GM19035 (cell line): Measurements from ENCODE around the gene PUS1.
"Not testable (repeated sequence)": the region's sequence is repeated elsewhere in the genome, so short reads cannot be mapped to it uniquely, and the experiment has no call there.

Experiments used
- ATAC-seq: cut with Tn5 transposase; IDR thresholded peaks from one replicate; pipeline ENCODE4 v1.9.1; 2021; ENCODE audit not compliant: unreplicated experiment

Gene PUS1

DNA sequence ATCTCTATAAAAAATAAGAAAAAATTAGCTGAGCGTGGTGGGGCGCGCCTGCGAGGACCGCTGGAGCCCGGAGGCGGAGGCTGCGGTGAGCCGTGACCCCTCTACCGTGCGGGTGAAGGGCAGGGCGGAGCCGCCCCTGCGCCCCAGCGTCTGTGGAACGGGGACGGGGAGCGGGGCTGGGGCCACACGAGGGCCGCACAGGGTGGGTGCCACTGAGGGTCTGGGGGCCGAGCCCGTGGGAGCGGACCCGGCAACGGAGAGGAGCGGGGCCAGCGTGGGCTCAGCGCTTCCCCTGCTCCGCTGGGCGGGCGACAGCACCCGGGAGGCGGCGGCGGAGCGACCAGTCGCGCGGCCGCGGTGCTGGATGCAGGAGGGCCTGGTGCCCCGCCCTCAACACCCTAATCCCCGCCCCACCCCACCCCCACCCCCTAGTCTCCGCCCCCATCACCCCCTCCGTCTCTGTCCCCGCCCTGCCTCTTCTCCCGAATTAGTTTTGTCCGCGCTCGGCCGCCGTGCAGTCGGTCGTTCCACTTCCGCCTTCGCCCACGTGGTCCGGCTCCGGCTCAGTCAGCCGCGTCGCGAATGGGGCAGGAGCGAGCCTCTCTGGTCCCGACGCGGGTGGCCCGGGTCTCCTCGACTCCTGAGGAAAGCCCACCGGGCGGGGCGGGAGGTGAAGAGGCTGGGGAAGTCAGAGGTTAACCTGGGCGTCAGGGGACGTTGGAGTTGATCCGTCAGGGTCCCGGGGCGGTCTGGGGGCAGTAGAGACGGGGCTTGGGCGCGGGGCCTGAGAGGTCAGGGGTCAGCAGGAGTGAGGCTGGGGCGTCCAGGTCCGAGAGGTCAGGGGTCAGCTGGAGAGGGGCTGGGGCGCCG lies at the start of gene PUS1:
TSS of gene PUS1 (plus strand) at position 566 of the 870 bp plus-strand sequence. CDS start 447 bp downstream, outside the sequence.
- peak; percentile 65 for ATAC-seq

DNA sequence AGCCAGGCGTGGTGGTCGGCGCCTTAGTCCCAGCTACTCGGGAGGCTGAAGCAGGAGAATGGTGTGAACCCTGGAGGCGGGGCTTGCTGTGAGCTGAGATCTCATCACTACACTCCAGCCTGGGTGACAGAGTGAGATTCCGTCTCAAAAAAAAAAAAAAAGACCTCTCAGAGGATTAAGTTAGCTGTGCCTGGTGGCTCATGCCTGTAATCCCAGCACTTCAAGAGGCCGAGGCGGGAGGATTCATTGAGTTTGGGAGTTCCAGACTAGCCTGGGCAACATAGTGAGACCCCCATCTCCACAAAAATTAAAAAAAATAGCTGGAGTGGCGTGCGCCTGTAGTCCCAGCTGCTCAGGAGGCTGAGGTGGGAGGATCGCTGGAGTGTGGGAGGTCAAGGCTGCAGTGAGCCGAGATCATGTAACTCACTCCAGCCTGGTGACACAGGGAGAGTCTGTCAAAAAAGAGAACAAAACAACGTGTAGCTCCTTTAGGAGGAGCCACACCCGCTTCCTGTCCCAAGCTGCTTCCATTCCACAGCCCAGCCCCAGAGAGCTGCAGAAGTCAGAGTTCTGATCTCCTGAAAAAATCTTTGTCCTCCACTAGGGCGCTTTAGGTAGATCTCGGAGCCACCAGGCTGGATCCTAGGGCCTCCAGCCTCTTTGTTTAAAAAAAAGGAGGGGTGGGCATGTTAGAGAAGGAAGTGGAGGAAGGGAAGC lies 46.1 kb upstream of the PUS1 start:
- no peak for ATAC-seq

DNA sequence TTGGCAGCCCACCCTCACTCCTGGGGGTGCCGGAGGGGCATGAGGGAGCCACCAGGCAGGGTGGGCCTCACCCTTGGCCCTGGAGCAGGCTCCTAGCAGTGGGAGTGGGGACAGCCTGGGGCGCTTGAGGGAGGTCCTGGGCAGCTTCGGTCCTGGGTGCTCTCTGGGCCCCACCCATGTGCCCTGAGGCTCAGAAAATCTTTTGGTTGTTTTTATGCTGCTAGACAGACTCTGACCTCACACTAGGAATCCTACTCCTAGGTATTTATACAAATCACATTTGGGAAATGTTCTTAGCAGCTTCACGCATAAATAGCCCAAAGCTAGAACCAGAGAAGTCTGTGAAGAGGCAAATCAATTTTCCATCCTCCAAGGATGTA lies 45.6 kb upstream of the PUS1 start:
- ATAC-seq, result no peak

DNA sequence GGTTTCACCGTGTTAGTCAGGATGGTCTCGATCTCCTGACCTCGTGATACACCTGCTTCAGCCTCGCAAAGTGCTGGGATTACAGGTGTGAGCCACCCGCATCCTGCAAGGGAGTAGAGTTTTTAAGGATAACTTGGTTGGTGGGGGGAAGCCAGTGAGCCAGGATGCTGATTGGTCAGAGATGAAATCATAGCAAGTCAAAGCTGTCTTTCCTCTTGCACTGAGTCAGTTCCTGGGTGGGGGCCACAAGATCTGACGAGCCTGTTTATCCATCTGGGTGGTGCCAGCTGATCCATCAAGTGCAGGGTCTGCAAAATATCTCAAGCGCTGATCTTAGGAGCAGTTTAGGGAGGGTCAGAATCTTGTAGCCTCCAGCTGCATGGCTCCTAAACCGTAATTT lies 44.0 kb upstream of the PUS1 start:
- ATAC-seq, result not testable (repeated sequence)

DNA sequence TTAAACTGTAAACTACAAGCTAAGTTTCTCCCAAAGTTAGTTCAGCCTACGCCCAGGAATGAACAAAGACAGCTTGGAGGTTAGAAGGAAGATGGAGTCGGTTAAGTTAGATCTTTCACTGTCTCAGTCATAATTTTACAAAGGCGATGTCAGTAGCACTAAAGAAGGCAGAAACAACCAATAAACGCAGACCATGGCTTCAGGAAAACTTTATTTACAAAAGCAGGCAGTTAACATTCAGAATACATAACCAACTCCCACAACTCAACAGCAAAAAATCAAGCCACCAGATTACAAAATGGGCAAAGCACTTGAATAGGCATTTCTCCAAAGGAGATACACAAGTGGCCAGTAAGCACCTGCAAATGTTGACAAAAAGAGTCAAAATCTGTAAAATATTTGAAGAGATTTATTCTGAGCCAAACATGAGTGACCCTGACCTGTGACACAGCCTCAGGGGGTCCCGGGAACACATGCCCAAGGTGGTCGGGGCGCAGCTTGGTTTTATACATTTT lies 43.5 kb upstream of the PUS1 start:
- ATAC-seq, result no peak

DNA sequence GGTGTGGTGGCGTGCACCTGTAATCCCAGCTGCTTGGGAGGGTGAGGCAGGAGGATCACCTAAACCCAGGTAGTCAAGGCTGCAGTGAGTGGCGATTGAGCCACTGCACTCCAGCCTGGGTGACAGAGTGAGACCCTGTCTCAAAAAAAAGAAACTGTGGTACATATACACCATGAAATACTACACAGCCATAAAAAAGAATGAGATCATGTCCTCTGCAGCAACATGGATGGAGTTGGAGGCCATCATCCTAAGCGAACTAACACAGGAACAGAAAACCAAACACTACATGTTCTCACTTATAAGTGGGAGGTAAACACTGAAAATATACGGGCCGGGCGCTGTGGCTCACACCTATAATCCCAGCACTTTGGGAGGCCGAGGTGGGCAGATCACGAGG lies 37.4 kb upstream of the PUS1 start:
- not testable (repeated sequence) for ATAC-seq

DNA sequence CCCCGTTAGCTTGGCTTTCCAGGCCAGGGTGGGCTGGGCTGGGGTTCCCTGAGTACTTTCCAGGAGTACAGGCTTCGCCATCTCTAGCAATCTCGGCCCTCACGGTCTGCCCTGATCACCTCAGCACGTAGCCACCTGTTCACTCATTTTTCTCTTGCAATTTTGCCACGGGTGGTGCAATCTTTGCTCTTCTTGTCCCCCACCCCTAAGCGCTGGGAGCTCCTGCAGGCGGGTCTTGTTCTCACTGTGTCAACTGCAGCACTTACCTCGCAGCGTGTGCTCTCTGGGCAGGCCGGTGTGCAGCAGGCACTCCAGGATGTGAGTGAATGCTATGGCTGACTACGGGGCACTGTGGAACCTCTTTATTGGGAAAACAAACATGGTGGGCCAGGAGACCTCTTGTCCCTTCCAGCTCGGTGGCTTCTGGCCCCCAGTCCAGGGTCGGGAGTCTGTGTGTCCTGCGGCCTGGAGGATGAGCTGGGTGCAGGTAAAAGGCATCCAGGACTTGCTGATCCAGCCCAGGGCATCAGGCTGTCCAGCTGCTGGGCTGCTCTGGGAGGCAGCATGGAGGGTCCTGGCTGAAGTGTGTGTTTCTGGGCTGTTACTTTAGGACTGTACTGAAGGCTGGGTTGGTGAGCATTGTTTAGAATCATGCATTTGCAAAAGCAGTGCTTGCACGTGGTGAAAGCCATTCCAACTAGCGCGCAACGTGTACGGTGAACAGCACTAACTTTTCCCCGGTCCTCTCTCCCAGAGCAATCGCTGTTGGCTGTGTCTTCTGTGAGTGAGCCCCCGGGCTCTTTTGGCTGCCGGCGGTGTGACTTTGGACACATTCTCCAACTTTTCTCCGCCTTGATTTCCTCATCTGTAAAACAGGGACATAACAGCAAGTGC lies 36.1 kb upstream of the PUS1 start:
- no peak for ATAC-seq

DNA sequence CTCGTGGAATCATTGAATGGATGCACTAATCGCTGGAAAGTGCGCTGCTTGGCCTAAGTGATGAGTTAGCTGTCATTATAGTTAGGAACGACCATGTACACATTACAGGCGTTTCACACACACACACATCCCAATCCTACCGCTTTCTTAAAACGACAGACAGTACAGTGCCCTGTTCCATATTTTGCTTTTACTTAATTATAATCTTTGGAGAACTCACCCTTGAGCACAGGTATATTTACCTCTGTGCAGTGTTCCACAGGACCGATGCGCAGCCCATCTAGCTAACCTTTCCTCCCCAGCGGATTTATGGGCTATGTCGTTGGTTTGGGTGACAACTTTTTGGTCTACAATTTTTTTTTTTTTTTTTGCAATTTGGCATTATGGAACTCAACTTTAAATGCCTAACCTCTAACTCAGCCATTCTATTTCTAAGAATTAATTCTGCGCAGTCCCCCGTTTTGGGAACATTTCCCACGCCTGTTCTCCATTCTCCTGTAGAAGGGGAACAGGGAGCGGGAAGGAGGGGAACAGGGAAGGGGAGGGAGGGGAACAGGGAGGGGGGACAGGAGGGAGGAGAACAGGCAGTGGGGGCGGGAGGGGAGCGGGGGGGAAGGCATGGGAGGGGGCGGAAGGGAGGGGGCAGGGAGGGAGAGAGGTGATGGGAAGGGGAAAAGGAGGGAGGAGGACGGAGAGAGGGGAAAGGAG lies 35.3 kb upstream of the PUS1 start:
- ATAC-seq, result no peak

DNA sequence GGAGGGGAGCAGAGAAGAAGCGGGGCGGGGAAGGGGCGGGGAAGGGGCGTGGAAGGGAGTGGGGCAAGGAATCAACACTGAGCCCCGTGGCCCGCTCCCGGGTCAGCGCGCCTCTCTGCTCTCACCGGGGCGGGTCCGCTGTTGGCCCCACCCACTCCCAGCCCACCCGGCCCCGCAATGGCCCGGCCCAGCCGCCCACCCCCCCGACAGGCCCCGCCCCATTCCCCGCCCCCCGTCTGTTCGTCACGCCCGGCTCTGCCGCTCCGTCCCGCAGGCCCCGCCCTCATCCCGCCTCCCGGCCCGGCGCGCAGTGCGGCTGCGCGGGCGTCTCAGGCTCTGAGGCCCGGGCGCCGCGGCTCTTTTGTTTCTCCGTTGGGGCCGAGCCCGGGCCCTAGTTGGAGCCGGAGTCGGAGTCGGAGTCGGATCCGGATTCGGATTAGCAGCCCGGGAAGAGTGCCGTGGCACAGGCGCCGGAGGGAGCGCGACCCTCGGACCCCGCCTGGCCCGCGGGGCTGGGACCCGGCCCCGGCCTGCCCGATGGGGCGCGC lies 34.7 kb upstream of the PUS1 start, which contains the start of gene ULK1:
TSS of gene ULK1 (plus strand) at position 310 of the 548 bp plus-strand sequence. CDS start 380 bp downstream, outside the sequence.
- ATAC-seq, result peak; percentile 83

DNA sequence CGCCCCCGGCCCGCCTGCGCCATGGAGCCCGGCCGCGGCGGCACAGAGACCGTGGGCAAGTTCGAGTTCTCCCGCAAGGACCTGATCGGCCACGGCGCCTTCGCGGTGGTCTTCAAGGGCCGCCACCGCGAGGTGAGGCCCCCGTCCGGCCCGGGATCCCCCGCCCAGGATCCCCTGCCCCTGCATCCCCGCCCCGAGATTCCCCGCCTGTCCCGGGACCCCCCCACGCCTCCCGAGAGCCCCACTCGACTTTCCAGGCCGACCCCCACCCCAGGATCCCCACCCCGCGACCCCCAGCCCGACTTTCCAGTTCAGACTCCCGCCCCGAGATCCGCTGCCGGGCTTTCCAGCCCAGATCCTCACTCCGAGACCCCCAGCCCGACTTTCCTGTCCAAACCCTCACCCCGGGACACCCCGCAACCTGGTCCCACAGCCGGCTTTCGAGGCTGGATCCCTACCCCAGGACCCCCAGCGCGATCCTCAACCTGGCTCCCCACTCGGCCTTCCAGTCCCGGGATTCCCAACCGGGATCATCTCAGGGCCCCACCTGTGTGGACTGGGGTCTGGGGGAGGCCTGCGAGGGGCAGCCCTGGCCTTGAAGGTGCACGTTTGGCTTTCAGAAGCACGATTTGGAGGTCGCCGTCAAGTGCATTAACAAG lies 34.0 kb upstream of the PUS1 start:
- peak; percentile 15 for ATAC-seq

DNA sequence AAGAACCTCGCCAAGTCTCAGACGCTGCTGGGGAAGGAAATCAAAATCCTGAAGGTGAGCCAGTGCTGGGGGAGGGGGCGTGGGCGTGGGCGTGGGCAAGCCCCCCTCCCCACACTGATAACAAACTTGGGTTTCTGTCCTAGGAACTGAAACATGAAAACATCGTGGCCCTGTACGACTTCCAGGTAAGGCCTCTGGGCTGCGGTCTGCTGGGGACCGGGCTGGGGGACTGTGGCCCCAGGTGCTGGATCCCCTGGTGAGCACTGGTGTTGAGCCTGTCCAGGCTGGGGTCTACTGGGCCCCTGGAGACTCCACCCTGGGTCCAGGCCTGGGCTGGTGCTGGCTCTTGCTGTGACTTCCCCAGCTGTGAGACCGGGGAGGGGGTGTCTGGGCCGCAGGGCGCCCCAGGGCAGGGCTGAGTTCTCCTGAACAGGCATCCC lies 33.4 kb upstream of the PUS1 start:
- peak; percentile 18 for ATAC-seq

DNA sequence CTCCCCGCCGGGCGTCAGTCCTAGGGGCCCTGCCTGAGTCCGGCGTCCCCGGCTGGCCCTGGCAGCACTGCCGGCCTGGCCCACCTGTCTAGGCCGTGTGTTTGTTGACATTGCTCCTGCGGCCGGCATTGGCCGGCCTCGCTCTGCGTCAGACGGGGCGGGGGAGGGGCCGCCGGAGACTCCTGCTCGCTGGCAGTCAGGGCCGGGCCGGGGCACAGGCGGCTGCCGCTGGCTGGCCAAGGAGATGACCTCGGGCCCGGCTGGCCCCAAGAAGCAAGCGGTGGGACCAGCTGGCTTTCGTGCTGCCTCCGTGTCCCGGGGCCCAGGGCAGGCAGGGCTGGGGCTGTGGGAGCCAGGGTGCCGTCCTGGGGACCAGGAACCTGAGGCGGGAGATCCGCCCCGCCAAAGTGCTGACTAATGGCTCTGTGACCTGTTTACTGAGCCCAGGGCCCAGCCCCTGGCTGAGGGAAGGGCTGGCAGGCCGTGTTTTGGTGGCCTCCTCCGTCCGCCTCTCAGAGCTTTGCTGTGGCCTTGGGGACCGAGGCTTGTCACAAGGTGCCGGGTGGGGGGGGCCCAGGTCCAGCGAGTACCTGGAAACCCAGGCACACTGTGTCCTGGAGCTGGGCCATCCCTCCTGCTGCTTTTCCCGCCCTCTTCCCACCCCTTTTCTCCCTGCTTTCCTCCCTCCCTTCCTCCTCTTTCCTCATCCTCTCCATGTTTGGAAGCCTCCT lies 32.8 kb upstream of the PUS1 start:
- peak; percentile 50 for ATAC-seq

DNA sequence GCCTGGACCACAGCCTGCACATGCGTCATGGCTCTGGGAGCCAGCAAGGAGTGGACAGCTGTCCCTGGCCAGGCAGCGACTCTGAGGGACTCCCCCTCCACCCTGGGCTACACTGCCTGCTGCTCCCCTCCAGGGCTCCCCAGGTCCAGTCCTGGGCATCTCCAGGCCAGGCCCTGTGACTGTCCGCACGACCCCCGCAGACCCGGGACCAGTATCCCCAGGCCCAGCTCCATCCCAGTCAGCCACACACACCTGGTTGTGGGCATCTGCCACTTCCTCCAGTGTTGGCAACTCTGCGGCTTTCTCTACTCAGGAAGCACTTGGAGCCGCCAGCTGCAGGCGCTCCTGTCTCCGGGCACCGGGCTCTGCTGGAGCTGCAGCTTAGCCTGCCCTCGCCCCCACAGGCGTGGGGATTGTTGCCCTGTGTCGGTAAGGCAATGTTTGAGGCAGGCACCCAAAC lies 32.2 kb upstream of the PUS1 start:
- ATAC-seq, result no peak

DNA sequence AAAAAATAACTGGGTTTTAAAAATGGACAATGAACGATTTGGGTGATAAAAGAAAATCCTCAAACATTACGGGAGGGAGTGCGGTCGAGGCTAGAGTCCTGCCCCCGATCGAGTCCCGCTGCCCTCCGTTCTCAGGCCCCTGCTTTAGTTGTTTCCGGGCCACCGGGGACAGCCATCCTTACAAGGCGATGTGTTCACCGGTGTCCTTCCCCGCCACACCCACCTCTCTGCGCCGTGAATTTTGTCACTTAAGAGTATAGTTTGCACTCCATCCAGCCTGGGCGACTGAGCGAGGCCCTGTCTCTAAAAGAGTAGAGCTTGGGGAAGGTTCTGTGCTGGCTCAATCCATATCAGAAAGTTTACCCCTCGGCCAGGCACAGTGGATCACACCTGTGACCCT lies 31.8 kb upstream of the PUS1 start:
- no peak for ATAC-seq

DNA sequence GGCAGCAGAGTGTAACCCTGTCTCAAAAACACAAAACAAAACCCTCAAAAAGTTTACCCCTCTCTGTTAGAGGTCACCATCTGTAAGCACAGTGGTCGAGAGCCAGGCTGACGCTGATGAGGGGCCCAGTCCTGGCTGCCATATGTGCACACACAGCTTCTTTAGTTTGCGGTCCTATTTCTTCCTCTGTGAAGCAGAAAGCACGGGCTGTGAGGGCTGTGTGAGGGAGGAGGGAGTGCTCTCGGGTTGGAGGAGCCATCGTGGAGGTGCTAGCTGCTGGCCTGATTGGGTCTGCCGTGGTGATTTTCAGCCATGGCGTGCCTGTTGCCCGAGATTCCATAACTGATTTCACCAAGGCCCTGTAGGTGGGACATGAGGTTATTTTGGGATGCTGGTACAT lies 31.2 kb upstream of the PUS1 start:
- no peak for ATAC-seq

DNA sequence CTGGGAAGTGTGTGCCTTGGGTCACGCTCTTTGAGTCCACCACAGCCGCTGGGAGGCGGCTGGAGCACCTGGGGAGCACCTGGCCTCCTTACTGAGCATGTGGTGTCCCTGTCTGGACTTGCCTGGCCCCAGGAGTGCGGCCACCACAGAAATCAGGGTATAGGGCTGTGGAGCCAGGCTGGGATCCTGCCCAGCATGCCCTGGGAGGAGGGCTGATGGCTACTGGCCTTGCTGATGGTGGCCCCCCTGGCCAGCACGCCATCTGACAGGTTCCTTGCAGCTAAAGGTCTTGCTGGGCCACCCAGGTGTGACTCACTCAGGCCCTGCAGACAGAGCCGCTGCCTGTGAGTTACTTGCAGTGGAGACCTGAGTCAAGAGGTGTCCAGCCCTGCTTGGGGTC lies 28.7 kb upstream of the PUS1 start:
- ATAC-seq, result no peak

DNA sequence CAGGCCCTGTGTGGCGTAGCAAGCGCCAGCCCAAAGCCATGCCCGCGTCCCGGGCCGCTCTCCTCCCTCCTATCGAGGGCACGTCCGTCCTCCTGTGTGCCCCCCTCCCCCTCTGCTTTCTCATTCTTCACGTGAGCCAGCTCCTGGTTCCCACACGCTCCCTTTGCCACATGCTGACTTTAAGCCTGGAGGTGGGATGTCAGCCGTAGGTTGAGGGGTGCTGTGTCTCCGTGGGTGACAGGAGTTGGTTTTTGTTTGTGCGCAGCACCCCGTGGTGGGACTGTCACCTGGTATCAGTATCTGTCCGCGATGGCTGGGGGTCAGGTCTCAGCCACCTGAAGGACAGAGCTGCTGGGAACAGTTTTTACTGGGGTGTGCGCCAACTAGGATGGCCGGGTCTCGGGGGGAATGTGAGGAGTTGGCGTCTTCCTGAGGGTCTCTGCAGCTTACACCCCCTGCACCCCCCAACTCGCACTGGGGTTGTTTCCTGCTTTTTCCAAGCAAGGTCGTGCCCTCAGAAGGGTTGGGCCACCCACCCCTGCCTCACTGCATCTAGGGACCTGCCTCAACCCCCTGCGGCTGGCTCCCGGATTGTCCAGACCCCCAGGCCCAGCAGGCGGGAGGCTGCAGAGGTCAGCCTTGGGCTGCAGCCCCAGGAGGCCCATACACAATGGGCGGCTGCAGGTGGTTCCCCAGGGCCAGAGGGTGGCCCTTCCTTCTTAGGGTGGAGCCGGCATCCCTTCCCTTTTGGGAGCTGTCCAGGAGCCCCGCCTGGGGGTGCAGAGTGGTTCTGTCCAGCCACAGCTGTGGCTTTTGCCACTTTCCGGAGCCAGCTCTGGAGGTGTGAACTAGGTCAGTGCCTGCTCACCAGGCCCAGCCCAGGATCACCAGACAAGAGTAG lies 27.4 kb upstream of the PUS1 start:
- no peak for ATAC-seq
